Suprapubic skin (tissue), 4 donors: ENCODE data around the gene TK2. TPM values are rescaled to one million over a fixed set of nuclear protein-coding genes. Genes with fewer than 3 reads are reported as not detected.

ENCODE experiments used
- DNase-seq, 2 donors: peaks; one replicate each; pipeline ENCODE4 v3.0.0-alpha.2; 2019; ENCODE audit warnings: low spot score in 2 of 2
- H3K27ac ChIP-seq: fragments of 200-600 bp; sonication (generic); one replicate; pipeline ENCODE4 v1.5.1; 2019
- H3K27me3 ChIP-seq: fragments of 200-600 bp; sonication (generic); one replicate; pipeline ENCODE4 v1.5.1; 2019
- H3K36me3 ChIP-seq: fragments of 200-600 bp; sonication (generic); one replicate; pipeline ENCODE4 v1.5.1; 2019
- H3K4me1 ChIP-seq: fragments of 200-600 bp; sonication (generic); one replicate; pipeline ENCODE4 v1.5.1; 2019
- H3K4me3 ChIP-seq: fragments of 200-600 bp; sonication (generic); one replicate; pipeline ENCODE4 v1.5.1; 2019; ENCODE audit warnings: mild to moderate bottlenecking
- H3K9me3 ChIP-seq: fragments of 200-600 bp; sonication (generic); one replicate; pipeline ENCODE4 v1.5.1; 2019
- EP300 ChIP-seq: sonication (generic); formaldehyde crosslinking; IDR thresholded peaks from one replicate; pipeline ENCODE4 v1.6.1; 2017; ENCODE audit warnings: antibody characterized with exemption
- POLR2A ChIP-seq, 2 donors: fragments of 450-650 bp; IDR thresholded peaks; one replicate each; pipeline ENCODE4 v1.6.1; 2017; ENCODE audit warnings: antibody characterized with exemption in 2 of 2, mild to moderate bottlenecking in 2 of 2, moderate library complexity in 2 of 2
- POLR2AphosphoS5 ChIP-seq, 3 donors: sonication (generic); formaldehyde crosslinking; IDR thresholded peaks; one replicate each; pipeline ENCODE4 v1.6.1; 2017; ENCODE audit warnings: antibody characterized with exemption in 3 of 3
- whole genome bisulfite sequencing: methylation state at CpG from one replicate; pipeline ENCODE4 v1.1.5; 2018; 5-methylcytosine and 5-hydroxymethylcytosine counted together
- total RNA-seq, 4 donors: library from RNA; depleted of rRNA; stranded (reverse); fragments of >200 nt; gene quantifications; one replicate each; pipeline ENCODE4 v1.1.0, GENCODE V29; 2016
- TF ChIP-seq, protein P1 (sequence below), 2 donors: fragments of 200-600 bp in 1 of 2; fragments of 450-650 bp in 1 of 2; sonication (generic) in 1 of 2; IDR thresholded peaks; one replicate each; pipeline ENCODE4 v1.5.1; 2016 to 2019; ENCODE audit warnings: antibody characterized with exemption in 2 of 2, mild to moderate bottlenecking in 1 of 2, moderate library complexity in 1 of 2

TK2 gene
- total RNA-seq, 4 donors from 2014 or later: 13.6 to 27.0 (median 19.7) TPM

DNA sequence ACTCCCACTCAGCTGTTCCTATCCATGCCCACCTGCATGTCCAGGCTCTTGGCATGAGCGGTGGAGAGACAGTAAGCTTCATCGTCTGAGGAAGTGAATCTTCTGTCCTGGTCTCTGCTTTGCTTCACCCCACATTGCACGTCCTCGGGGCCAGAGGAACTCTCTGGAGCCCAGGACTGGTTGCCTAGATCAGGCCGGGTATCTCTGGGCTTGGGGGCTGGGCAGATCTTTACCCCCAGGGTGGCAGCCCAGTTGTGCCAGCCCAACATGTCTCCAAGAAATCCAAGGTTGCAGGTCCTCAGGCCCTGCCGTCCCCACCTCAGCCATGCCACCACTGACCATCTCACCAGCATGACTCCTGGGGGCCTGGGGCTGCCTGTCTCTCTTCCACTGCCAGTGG is 64.5 kb downstream of the TK2 start:
- Histone ChIP-seq H3K36me3 (no peaks in the 10 kb centered on the region), H3K4me3 (no peak overlapping the region), H3K27ac (no peak overlapping the region), H3K9me3 (no peaks in the 10 kb centered on the region), H3K4me1 (peaks cover 24% of the 10 kb centered on the region), H3K27me3 (no peaks in the 10 kb centered on the region)
- TF ChIP-seq POLR2AphosphoS5 (IDR thresholded peaks at IDR 0.05): no peak
- no peak for TF ChIP-seq EP300
- TF ChIP-seq, protein P1, sequence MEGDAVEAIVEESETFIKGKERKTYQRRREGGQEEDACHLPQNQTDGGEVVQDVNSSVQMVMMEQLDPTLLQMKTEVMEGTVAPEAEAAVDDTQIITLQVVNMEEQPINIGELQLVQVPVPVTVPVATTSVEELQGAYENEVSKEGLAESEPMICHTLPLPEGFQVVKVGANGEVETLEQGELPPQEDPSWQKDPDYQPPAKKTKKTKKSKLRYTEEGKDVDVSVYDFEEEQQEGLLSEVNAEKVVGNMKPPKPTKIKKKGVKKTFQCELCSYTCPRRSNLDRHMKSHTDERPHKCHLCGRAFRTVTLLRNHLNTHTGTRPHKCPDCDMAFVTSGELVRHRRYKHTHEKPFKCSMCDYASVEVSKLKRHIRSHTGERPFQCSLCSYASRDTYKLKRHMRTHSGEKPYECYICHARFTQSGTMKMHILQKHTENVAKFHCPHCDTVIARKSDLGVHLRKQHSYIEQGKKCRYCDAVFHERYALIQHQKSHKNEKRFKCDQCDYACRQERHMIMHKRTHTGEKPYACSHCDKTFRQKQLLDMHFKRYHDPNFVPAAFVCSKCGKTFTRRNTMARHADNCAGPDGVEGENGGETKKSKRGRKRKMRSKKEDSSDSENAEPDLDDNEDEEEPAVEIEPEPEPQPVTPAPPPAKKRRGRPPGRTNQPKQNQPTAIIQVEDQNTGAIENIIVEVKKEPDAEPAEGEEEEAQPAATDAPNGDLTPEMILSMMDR (IDR thresholded peaks at IDR 0.05): no peak
- no peak for TF ChIP-seq POLR2A (IDR thresholded peaks at IDR 0.05)
- peak in 1 of 2 donors; percentile 48 for DNase-seq
- 81% methylated on average over 5 of the region's 6 CpGs for WGBS

DNA sequence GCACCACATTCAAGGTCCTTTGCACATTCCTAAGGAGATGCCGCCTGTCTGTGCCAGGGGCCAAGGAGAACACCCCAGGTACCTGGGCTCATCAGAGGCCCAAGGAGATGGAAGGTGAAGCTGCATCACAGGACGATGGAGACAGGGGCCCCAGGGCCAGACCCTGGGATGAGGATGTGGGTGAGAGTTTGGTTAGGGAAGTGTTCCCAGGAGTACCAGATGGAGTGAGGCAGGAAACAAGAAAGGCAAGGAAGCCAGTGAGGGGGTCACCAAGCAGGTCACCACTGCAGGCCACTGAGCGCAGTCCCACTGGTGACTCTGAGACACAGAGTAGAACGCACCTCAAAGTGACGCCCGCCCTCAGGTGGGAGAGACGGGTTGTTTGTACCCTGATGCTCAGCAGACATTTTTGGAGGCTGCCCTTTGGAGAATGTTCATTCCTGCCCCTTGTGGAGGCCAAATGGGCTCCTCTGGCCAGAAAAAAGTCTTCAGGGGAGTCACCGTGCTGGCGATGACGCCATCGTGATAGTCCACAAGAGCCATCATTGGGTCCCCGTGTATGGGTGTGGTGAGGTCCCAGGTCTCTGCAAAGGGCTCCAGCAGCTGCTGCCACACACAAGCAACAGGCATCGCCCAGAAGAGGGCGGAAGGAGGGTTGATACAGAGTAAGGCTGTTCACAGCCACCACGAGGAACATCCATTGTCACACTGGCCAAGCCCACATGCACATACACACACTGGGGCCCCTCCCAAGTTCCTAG is 65.3 kb downstream of the TK2 start:
- TF ChIP-seq POLR2A (IDR thresholded peaks at IDR 0.05) (no peak), POLR2AphosphoS5 (IDR thresholded peaks at IDR 0.05) (no peak), EP300 (no peak)
- TF ChIP-seq, protein P1 (IDR thresholded peaks at IDR 0.05): no peak

DNA sequence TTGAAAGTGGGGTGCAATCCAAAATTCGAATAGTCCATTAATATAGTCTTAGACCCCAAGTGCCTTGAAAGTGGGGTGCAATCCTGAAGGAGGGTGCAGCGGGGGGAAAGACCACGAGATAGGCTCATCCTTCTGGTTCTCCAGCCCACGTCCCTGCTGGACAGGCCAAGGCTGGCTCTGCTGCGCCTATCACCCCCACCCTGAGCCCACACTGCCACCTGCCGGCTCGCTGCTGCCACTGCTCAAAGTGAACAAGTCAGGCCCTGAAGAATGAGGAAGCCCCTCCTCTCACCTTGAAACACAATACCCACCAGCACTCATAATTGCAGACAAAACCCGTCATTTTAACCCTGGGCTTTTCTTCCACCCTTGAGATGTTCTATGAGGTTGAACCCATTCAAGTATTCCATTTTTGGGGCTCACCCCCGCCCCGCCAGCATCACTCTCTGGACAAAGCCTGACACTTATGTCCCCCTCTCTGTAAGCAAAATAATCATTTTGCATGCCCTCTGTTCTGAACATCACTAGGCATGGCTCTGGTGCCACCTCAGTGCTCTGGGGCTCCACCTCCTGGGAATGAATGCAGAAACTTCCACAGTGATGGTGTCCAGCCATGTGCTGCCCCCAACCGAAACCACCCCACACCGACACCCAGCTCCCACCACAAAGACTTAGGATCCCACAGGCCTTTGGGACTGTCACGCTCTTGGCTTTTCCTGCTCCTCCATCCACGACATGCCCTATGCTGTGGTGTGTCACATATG is 66.1 kb downstream of the TK2 start:
- Histone ChIP-seq H3K27ac (no peak overlapping the region), H3K36me3 (no peaks in the 10 kb centered on the region), H3K4me3 (no peak overlapping the region), H3K4me1 (peaks cover 29% of the 10 kb centered on the region), H3K27me3 (no peaks in the 10 kb centered on the region), H3K9me3 (no peaks in the 10 kb centered on the region)
- DNase-seq: peak; percentile 83 to 90
- no peak for TF ChIP-seq EP300
- no peak for TF ChIP-seq POLR2AphosphoS5 (IDR thresholded peaks at IDR 0.05)
- TF ChIP-seq, protein P1 (IDR thresholded peaks at IDR 0.05): peak; percentile 86 to 94
- 37% methylated on average over 14 of the region's 14 CpGs for WGBS

More for the DNA sequence above, 65.3 kb downstream of the TK2 start:
- H3K4me1 ChIP-seq: peaks cover 24% of the 10 kb centered on the region
- H3K27ac ChIP-seq: no peak overlapping the region
- no peaks in the 10 kb centered on the region for H3K9me3 ChIP-seq
- peak in 1 of 2 donors; percentile 48 for DNase-seq
- no peaks in the 10 kb centered on the region for H3K27me3 ChIP-seq
- WGBS: 84% methylated on average over 15 of the region's 15 CpGs
- no peaks in the 10 kb centered on the region for H3K36me3 ChIP-seq
- H3K4me3 ChIP-seq: no peak overlapping the region

DNA sequence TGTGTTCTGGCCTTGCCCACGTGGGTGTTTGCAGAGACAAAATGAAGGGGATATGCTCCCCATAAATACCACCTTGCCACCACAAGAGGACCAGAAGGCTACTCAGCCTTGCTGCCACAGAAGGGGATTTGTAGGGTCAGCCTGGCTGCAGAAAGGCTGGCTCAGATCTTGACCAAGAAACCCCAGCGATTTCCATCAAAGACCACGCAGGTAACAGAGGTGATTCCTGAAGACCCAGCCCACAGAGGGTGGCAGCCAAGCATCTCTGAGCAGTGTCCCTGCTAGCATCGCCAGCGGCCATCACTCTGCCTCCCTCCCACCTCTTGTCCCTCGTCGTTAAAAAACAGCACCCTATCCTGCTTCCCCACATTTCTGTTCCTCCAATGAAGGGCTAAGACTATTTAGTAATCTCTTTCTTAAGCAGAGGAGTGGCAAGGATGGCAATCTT is 68.0 kb downstream of the TK2 start:
- WGBS: 65% methylated on average over 7 of the region's 7 CpGs
- no peak overlapping the region for H3K4me3 ChIP-seq
- H3K36me3 ChIP-seq: no peaks in the 10 kb centered on the region
- H3K9me3 ChIP-seq: no peaks in the 10 kb centered on the region
- DNase-seq: peak; percentile 57 to 67
- TF ChIP-seq POLR2AphosphoS5 (IDR thresholded peaks at IDR 0.05) (no peak), EP300 (no peak), POLR2A (IDR thresholded peaks at IDR 0.05) (no peak)
- TF ChIP-seq, protein P1 (IDR thresholded peaks at IDR 0.05): no peak
- peaks cover 24% of the 10 kb centered on the region for H3K4me1 ChIP-seq
- no peak overlapping the region for H3K27ac ChIP-seq
- no peaks in the 10 kb centered on the region for H3K27me3 ChIP-seq
